GM19324 (cell line): Measurements from ENCODE around the gene KIF16B.

Experiments used
- ATAC-seq: cut with Tn5 transposase; IDR thresholded peaks from one replicate; pipeline ENCODE4 v1.9.1; 2021; ENCODE audit warnings: mild to moderate bottlenecking, moderate library complexity; ENCODE audit not compliant: unreplicated experiment, low FRiP score

KIF16B gene

GRCh38 chr20:16555754-16556153, 17.5 kb downstream of the KIF16B start:
- no peak for ATAC-seq

DNA sequence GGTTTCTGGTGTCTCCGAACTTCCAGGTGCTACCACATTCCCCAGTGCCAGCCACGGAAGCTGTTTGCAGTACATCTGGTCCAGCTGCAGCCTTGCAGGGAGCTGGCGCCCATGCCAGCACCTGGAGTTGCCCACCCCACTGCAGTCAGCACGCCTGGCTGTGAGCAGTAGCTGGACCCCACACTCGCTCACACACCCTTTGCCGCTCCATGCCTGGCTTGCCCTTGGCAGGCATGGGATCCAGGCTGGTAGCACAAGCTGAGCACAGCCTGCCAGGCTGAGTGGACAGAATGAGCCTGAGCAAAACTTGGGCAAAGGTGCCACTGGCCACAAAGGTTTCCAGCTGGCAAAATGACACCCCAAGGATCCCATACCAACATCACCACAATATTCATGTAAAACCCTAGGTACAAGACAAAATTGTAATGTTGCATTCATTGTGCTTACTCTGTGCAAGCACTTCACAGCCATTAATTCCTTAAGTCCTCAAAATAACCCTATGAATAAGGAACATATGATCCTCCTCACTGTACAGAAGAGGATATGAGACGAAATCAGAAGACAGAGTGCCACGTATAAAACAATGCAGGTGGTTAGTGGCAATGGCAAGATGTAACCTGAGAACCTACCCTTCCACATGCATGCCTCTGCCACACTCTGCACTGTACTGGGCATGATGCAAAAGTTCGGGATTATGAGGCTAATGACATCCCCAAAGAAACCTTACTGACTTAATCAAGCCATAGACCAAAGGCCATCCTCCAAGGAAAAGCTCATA, 18.3 kb downstream of the KIF16B start:
- ATAC-seq = no peak

DNA sequence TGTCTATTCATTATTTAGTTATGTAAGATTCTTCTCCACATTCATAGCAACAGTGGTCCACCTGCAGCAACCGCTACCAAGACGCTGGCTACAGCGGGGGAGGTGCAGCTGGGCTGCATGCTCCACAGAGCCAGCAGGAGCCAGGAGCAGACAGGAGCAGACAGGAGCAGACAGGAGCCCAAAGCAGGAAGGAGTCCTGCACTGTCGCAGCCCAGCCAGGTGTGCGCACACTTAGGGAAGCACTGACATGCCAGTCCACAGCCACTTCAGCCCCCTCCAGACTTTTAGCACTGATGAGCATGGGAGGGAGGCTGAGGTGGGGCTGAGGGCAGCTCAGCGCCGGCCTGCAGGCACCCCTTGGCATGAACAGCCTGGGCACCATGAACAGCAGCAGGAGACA, 19.6 kb downstream of the KIF16B start:
- ATAC-seq = no peak

DNA sequence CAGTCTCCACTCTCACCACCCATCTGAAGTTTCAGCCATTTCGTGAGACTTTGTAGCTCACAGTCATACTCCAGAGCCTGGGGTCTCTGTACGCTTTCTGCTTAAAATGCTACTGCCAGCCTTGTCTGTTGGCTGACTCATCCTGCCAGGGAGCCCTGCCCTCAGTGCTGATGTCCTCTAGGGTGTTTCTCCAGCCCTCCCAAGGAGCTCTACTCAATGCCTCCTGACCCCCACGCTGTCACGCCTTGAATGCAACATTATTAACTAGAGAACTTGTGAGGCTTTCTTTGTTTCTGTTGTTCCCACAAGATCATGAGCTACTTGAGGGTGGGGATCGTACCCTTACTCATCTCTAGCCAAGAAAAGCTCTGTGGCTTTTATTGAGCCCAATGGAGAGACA, 20.1 kb downstream of the KIF16B start:
- ATAC-seq = no peak

DNA sequence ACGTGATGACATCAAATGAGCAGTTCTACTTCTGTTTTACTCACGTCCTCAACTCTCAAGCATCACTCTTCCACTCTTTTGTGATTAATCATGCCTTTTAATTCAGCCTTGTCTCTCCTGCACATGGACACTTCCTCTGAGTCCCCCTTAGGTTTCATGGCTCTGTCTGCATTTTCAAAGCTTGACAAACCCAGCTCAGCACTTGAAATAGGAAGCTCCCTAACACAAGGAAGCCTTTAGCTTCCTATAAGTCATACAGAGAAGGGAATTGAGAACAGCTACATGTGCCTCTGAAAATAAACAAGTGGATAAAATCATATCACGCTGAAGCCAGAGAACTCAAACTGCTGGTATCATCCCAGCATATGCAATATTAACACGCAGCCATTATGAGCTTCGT, 21.2 kb downstream of the KIF16B start:
- no peak for ATAC-seq

DNA sequence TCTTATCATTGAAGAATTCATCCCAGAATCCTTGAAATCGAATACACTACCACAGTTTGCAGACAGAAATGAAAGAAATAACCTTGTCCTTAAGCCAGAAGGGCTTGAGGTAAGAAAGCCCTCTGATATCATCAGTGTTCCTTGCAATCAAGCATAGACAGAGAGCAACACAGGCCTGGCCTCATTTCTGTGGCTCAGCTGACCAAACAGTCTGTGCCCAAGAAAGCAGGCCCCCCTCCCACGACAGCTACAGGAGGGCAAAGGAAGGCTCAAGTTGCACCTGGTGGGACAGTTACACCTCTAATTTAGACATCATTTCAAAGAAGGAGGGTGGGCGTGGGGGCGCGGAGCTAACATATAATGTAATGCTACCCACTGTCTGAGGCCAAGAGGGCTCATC, 21.6 kb downstream of the KIF16B start:
- no peak for ATAC-seq

GRCh38 chr20:16548068-16548672, 25.1 kb downstream of the KIF16B start:
- ATAC-seq = no peak

- no peak for ATAC-seq
Measured at GRCh38 chr20:16544949-16545348, 28.3 kb downstream of the KIF16B start.

- no peak for ATAC-seq
Measured at GRCh38 chr20:16542477-16542876, 30.8 kb downstream of the KIF16B start.

DNA sequence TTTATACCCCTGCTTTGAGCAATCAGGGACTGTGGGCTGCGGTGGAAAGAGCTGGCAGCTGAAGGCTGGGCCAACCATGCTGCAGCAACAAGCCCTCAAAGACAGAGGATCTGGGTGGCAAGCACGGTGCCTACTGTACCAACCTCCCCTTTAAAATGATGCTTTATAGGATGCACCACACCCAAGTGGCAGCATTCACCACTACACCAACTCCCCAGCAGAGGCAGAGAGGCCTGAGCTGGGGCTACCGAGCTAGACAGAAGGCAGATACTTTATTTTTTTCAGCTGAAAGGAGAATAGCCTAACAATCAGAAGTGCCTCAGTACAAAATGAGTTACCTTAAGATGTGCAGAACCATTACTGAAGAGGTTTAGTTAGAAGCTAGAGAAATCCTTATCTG, 31.4 kb downstream of the KIF16B start:
- ATAC-seq = no peak

- no peak for ATAC-seq
Measured at GRCh38 chr20:16541226-16541625, 32.0 kb downstream of the KIF16B start.

- ATAC-seq = no peak
Measured at GRCh38 chr20:16539280-16540021, 33.8 kb downstream of the KIF16B start.

- ATAC-seq = no peak
Measured at GRCh38 chr20:16538779-16539178, 34.5 kb downstream of the KIF16B start.

DNA sequence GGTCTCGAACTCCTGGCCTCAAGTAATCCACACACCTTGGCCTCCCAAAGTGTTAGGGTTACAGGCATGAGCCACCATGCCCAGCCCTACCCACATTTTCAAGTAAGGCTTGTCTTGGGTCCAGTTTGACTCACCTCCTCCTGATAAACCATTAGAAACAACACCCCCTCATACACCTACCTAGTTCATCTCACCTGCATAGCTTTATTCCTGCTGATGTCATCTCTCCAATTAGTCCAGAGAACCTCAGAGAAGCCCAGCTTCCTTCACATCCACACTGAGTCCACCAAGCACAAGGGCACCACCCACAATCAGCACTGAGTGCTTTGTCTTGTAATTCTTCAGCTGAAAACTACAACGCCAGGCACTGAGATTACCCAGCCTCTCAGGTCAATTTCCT, 35.3 kb downstream of the KIF16B start:
- ATAC-seq = no peak

- no peak for ATAC-seq
Measured at GRCh38 chr20:16537025-16537665, 36.1 kb downstream of the KIF16B start.

DNA sequence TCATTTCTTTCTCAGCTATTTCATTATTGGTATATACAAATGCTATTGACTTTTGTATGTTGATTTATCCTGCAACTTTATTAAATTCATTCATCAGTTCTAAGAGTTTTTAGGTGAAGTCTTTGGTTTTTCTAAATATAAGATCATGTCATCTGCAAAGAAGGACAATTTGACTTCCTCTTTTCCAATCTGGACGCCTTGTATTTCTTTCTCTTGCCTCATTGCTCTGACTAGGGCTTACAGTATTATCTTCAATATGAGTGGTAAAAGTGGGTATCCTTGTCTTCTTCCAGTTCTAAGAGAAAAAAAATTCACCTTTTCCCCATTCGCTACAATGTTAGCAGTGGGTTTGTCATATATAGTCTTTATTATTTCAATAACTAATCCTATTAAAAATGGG, 38.0 kb downstream of the KIF16B start:
- ATAC-seq = no peak

- no peak for ATAC-seq
Measured at GRCh38 chr20:16533502-16533901, 39.7 kb downstream of the KIF16B start.

DNA sequence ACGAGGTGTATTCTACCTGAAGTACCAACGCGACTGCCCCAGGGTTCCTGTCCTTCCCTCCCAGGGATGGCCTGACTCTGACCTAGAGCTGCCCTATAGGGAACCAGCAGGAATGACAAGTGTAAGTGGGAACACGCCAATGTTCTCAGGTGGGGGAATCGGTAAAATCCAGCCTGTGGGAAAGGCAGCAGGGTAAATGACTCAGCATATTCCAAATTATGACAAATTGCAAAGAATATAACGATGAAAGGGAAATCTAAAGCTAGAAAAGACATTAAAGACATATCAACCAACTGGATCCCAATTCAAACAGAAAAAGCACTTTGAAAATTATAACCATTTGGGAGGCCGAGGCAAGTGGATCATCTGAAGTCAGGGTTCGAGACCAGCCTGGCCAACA, 41.8 kb downstream of the KIF16B start:
- ATAC-seq = no peak

- no peak for ATAC-seq
Measured at GRCh38 chr20:16530201-16530681, 43.0 kb downstream of the KIF16B start.

- no peak for ATAC-seq
Measured at GRCh38 chr20:16528078-16528477, 45.2 kb downstream of the KIF16B start.

GRCh38 chr20:16527438-16527837, 45.8 kb downstream of the KIF16B start:
- ATAC-seq = no peak
